ENCODE data around the gene KCNMB1. TPM values are rescaled to one million over a fixed set of nuclear protein-coding genes. Genes with fewer than 3 reads are reported as not detected.

The KCNMB1 gene
- total and polyA plus RNA-seq, 8 donors = 0.05 to 0.94 (median 0.30) TPM

DNA sequence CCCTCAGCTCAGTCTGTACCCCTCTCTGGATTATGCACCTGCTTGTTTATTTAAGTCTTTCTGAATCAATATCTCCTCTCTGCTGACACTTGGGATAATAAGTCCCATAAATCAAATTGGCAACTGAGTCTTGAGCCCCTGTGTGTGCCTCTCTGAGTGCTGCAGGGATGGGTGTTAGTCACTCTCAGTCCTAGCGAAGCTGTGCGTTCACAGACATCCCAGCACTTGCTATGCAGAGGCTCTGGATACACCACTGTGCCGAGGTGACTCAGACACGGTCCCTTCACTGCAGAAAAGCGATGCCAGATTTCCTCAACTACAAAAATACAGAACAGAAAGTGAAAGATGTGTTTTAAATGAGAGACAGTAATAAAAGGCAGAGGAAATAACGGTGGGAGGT lies 4.1 kb upstream of the KCNMB1 start:
- no peak for DNase-seq
- Histone ChIP-seq H3K27me3 (no peaks in the 10 kb centered on the region), H3K9me3 (no peaks in the 10 kb centered on the region), H3K27ac (no peak overlapping the region), H3K4me1 (no peaks in the 10 kb centered on the region), H3K36me3 (no peaks in the 10 kb centered on the region), H3K4me3 (no peak overlapping the region)
- WGBS, 2 donors = 47 to 54% methylated on average over 6 of the region's 6 CpGs
- FAIRE-seq = no peak
- ATAC-seq = peak in 2 of 4 donors; percentile 43 to 55
- intact Hi-C loops (cut with DNase I) = no loop called here
- no peak for TF ChIP-seq CTCF (IDR thresholded peaks at IDR 0.05)

DNA sequence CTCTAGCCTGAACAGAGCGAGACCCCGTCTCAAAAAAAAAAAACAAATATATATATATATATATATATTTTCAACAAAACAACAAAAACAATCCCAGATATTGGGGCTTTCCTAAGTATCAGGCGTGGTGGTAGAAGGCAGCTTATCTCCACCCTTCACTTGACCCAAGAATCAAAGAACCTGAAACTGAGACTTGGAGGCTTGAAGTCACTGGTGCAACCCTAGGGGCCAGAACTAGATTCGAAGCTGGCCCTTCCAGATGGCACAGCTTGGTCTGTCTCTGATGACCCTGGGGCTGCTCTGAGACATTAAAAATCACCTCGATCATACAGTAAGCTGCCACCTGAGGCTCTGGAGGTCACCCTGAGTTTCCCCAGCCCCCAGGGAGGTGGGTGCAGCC lies 1.3 kb upstream of the KCNMB1 start:
- Histone ChIP-seq H3K27ac (no peak overlapping the region), H3K9me3 (no peaks in the 10 kb centered on the region), H3K4me1 (no peaks in the 10 kb centered on the region), H3K36me3 (no peaks in the 10 kb centered on the region), H3K4me3 (no peak overlapping the region), H3K27me3 (no peaks in the 10 kb centered on the region)
- FAIRE-seq = no peak
- intact Hi-C loops (cut with DNase I) = no loop called here
- no peak for TF ChIP-seq CTCF (IDR thresholded peaks at IDR 0.05)
- 64 to 73% methylated on average over 5 of the region's 5 CpGs for WGBS, 2 donors
- ATAC-seq = no peak
- DNase-seq = no peak

DNA sequence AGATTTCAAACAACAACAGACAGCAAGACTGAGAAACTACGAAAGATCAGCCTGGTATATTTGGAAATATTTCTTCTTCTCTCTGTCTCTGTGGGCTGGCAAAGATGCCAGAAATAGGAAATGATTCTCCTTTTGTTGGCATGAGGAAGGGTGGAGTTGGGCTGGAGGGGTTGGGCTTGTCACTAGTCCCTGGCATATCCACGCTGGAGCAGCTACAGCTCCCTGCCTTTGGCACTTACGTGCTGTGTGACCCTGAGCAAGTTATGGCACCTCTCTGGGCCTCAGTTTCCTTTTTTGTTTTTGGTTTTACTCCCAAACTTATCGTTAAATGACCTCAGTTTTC lies 354 bp upstream of the KCNMB1 start:
- no peak overlapping the region for H3K27ac ChIP-seq
- TF ChIP-seq CTCF (IDR thresholded peaks at IDR 0.05) = no peak
- ATAC-seq = peak in 1 of 4 donors; percentile 39
- H3K4me3 ChIP-seq = no peak overlapping the region
- no peaks in the 10 kb centered on the region for H3K9me3 ChIP-seq
- intact Hi-C loops (cut with DNase I) = no loop called here
- DNase-seq = no peak
- H3K27me3 ChIP-seq = no peaks in the 10 kb centered on the region
- H3K4me1 ChIP-seq = no peaks in the 10 kb centered on the region
- FAIRE-seq = no peak
- H3K36me3 ChIP-seq = no peaks in the 10 kb centered on the region
- WGBS, 2 donors = 36 to 60% methylated on average over 4 of the region's 4 CpGs

DNA sequence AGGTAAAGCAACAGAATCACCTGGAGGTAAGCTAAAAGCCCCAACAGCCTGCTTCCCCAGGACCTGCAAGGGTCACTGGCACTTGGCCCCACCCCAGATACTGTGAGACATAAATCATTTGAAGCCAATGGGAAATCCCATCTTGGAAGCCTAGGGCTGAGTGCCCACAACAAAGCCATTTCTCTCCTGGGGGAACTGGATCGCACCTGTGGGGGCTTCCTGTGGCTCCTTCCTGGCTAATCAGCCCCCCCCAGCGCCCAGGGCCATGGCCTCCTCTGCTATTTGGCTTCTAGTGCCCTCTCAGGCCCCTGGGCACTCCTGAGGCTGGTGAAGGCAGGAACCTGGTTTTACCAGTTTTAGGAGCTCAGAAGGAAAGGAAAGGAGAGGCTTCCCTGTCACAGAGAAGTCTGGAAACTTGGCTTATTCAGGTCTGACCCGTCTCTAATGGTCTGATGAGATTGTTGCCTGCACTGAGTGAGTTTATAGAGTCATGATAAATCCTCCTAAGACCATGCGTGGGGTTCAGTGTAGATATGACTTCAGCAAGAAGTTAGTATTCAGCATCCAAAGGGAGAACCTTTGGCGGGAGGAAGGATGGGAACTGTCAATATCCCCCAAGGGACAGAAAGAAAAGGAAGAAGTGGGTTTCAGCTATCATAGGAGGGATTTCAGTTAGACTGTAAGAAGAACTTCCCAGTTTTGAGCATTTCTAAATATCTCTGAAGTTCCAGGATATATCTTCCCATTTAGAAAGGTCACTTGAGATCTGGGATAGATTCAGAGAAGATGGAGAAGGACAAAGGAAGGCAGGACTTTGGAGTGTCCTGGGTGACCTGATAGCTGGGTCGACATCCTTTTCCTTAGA lies 1.2 kb downstream of the KCNMB1 start:
- TF ChIP-seq CTCF (IDR thresholded peaks at IDR 0.05) = no peak
- no peaks in the 10 kb centered on the region for H3K9me3 ChIP-seq
- H3K4me3 ChIP-seq = no peak overlapping the region
- DNase-seq (no peak), FAIRE-seq (no peak), ATAC-seq (no peak)
- 41 to 55% methylated on average over 6 of the region's 6 CpGs for WGBS, 2 donors
- H3K4me1 ChIP-seq = no peaks in the 10 kb centered on the region
- H3K27ac ChIP-seq = no peak overlapping the region
- no peaks in the 10 kb centered on the region for H3K27me3 ChIP-seq
- intact Hi-C loops (cut with DNase I) = no loop called here
- H3K36me3 ChIP-seq = no peaks in the 10 kb centered on the region

- TF ChIP-seq CTCF (IDR thresholded peaks at IDR 0.05) = no peak
- 64 to 67% methylated on average over 8 of the region's 8 CpGs for WGBS, 2 donors
- FAIRE-seq (no peak), DNase-seq (no peak), ATAC-seq (no peak)
- H3K27ac ChIP-seq = no peak overlapping the region
- H3K4me3 ChIP-seq = no peak overlapping the region
- no peaks in the 10 kb centered on the region for H3K9me3 ChIP-seq
- intact Hi-C loops (cut with DNase I) = no loop called here
- no peaks in the 10 kb centered on the region for H3K4me1 ChIP-seq
- no peaks in the 10 kb centered on the region for H3K27me3 ChIP-seq
- no peaks in the 10 kb centered on the region for H3K36me3 ChIP-seq
Observed at GRCh38 chr5:170386743-170387395, 2.3 kb downstream of the KCNMB1 start.
